Measurements from ENCODE around the gene HS3ST4.

HS3ST4 gene

GRCh38 chr16:25894093-25894492 lies 202.3 kb downstream of the HS3ST4 start:
- DNase-seq (ENCODE audit: low spot score), result no peak

- DNase-seq (ENCODE audit: low spot score), result peak; percentile 48
These were observed 203.6 kb downstream of the HS3ST4 start for GRCh38 chr16:25895380-25895779.

- no peak for DNase-seq (ENCODE audit: low spot score)
These were observed 204.7 kb downstream of the HS3ST4 start for GRCh38 chr16:25896411-25896810.

- no peak for DNase-seq (ENCODE audit: low spot score)
These were observed 205.9 kb downstream of the HS3ST4 start for GRCh38 chr16:25897702-25898101.

DNA sequence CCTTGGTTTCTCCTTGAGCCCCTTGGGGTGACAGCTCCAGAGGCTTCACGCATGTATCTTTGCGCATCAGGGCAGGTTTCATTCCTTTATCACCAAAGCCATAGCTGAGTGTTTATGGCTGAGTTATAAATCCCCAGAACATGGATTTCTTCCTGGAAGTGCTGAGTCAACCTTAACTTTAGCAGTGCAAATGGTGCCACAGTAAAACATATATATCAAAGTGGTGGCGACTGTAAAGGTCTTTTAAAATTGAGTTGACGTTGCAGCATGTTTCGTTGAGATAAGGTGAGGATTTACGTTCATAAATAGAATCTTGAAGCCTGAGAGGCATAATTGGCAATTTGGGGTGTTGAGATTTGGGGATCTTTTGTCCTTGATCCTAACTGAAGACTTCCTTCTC lies 214.1 kb downstream of the HS3ST4 start:
- no peak for DNase-seq (ENCODE audit: low spot score)

DNA sequence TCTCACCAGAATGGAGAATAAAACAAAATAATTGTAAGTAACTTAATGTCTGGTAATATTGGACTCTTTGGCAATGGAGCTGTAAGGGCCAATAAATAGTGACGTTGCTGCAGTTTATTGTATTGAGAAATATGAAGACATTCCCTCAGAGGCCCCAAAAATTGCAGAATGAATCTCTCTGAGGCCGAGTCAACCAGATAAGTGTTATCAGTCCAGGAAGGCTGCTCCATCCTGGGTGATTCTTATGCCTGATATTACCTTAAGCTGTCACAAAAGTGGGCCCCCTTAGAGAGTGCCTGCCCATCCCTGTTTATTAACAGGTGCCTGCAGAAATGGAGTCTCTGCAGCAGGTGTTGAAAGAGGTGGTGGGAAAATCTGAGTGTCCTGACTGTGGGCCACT lies 219.2 kb downstream of the HS3ST4 start:
- no peak for DNase-seq (ENCODE audit: low spot score)

- DNase-seq (ENCODE audit: low spot score), result no peak
These were observed 220.6 kb downstream of the HS3ST4 start for GRCh38 chr16:25912321-25912720.

- DNase-seq (ENCODE audit: low spot score), result no peak
These were observed 222.7 kb downstream of the HS3ST4 start for GRCh38 chr16:25914357-25914962.

DNA sequence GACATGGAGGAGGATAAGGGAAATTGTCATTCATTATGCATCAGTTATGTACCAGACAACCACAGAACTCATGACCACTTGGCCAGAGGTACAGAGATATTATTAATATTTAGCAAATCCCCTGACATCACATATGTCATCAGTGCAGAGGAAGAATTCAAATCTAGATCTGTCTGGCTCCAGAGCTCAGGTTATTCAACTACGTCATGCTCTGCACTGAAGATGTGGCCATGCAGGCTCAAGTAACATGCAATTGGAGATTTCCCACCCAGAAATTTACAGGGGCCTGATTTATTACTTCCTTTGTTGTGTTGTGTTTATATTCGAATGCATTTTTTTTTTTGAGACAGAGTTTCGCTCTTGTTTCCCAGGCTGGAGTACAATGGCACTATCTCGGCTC lies 224.3 kb downstream of the HS3ST4 start:
- no peak for DNase-seq (ENCODE audit: low spot score)

- no peak for DNase-seq (ENCODE audit: low spot score)
These were observed 230.7 kb downstream of the HS3ST4 start for GRCh38 chr16:25922438-25922837.

DNA sequence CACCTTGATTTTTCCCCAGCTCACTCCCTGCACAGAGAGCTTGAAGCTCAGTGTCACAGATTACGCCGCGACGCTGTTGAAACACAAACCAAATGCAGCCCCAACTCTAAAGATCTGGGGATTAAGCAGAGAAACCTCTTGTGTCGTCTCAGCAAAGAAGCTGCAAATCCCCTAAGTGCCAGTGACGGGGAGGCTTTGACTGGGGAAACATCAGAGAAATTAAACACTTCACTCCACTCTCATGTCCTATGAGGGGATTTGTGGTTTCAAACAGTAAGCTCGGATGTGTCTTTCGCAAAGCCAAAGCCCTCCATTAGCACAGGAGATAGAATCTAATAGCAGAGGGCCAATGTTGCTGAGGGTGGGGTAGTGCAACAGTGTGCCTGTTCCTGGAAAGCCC lies 233.7 kb downstream of the HS3ST4 start:
- DNase-seq (ENCODE audit: low spot score), result no peak

GRCh38 chr16:25931473-25932035 lies 239.8 kb downstream of the HS3ST4 start:
- DNase-seq (ENCODE audit: low spot score), result no peak

DNA sequence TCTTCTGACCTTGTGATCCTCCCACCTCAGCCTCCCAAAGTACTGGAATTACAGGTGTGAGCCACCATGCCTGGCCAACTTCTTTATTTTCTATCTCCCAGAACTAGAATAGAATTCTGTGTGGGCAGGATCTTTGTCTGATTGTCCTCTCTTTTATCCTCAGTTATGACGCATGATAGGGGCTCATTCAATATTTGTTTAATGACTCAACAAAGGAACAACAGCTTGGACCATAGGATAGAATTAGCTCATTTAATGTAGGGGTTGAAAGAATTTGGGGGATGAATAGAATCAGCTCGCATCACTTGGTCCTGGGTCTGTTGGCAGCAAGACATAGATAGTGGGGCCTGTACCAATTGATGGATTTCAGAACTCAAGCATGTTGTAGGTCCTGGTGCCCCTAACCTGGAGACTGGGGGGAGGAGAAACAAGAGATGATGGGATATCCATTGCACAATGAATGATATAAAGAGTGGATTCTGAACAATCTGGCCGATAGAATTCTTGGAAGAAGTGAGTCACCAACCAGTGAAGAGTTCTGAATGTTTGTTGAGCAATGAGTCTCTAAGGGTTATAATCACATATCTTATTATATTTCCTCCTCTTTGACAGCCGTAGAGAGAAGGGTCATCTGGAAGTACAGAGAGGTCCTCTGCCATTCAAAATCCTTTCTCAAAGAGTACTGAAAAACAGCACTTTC lies 250.2 kb downstream of the HS3ST4 start:
- DNase-seq (ENCODE audit: low spot score), result no peak

DNA sequence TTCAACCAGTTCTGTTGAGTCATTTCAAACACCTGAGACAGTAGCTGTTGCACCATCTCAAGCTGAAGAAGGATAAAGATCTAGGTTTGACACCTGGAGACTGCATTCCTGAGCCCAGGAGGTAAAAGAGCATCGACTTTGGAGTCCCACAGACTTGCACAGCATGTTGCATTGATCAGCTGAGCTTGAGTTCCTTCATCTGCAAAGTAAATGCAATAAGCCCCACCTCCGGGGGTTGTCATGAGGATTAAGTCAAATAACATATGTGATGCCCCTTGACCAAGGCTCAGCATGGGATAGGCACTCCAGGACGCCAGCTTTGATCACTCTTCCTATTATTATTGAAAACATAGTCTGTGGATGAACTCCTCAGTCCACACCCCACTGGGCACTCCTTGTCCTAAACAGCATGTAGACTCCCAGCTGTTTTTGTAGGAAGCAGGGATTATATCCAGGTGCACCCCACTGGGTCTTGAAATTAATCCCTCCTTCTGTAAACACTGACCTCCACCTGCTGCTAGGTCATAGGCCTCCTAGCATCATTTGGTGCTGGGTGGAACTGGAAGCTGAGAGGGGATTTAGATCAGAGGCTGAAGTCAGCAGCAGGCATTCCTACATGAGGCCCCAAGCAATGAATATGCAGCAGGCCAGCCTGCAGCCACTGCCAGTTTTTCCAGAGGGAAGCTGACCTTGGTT lies 259.0 kb downstream of the HS3ST4 start:
- DNase-seq (ENCODE audit: low spot score), result no peak

DNA sequence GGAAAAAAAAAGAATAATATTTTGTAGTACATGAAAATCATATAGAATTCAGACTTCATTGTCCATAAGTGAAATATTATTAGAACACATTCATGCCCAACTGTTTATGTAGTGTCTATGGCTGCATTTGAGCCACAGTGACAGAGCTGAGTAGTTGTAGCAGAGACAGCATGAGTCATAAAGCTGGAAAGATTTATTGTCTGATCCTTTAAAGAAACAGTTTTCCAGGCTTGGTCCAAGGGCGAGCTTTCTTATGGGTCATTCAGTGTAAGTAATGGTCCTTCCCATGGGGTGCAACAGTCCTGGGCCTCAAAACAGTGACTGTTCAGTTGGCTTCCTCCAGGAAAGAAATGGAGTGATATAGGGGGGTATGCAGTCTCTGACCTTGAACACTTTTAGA lies 260.2 kb downstream of the HS3ST4 start:
- DNase-seq (ENCODE audit: low spot score), result no peak

DNA sequence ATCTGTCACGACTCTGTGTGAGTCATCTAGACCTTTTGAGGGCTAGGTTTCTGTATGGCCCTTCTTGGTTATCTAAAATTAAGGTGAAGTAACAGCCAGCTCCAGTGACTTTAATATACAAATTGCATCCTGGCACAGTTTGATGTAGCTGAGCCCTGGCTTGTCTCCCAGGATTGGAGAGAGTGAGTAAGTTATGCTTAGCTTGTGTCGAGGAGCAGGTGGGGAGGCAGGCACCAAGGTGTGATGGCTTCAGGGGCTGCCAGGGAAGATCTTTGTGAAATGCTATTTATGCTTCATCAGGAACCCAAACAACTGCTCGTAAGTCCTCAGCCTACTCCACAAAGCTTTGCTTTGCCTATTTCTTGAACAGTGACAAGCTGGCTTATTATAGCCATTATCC lies 261.2 kb downstream of the HS3ST4 start:
- DNase-seq (ENCODE audit: low spot score), result no peak

GRCh38 chr16:25957707-25958106 lies 265.9 kb downstream of the HS3ST4 start:
- DNase-seq (ENCODE audit: low spot score), result no peak

- DNase-seq (ENCODE audit: low spot score), result no peak
These were observed 267.5 kb downstream of the HS3ST4 start for GRCh38 chr16:25959221-25959620.

DNA sequence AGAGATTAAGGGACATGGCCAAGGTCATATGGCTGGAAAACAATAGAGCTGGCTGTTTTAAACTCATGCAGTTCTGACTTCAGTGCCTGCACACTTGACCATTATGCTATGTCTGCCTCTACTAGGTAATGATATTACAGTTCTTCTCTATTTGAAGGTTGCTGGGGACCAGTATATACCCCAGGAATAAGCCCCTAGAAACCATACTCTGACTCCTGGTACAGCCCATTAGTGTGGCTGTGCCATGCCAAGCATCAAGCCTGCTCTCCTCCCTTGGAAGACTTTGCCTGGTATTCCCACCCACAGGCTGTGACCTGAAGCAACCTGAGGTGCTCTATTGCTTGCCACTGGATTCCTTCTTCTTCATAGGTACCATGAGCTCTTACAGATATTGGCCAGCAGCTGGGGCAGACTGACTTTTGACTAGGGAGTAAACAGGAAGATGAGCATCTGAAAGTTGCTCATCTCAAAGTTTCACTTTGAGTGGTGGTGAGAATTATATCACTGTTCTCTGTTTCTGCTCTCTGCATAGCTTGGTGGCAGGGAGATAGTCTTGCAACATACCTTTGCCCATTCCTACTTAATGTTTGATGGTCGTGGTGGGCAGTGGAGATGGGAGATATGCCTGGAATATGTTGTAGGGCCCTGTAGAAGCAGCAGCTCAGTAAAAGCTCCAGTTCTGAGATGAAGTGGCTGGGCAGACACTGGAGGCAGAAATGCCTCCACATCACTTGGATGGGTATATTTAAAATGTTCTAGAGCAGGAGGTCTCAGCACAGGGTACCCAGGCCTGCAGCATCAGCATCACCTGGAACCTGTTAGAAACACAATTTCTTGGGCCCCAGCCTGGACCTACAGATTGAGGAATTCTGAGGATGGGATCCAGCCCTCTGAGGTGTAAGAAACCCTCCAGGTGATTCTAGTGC lies 274.7 kb downstream of the HS3ST4 start:
- DNase-seq (ENCODE audit: low spot score), result no peak

DNA sequence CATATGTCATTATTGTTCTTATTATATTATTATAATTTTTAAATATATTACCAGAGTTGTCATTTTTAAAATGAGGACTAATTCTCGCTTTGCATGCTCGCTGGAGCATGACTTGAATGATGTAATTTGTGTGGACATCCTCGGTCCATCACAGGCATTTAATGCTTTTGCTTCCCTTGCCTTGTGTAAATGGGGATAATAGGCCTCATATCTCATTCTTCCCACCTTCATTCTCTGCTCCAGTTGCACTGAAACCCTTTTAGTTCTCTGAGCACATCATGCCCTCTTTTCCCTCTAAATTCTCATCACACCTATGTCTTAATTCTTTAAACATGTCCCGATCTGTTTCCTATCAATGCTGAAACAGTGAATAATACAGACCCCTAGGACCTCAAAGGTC lies 285.4 kb downstream of the HS3ST4 start:
- DNase-seq (ENCODE audit: low spot score), result no peak

- no peak for DNase-seq (ENCODE audit: low spot score)
These were observed 286.5 kb downstream of the HS3ST4 start for GRCh38 chr16:25978218-25978617.

- DNase-seq (ENCODE audit: low spot score), result peak; percentile 46
These were observed 296.3 kb downstream of the HS3ST4 start for GRCh38 chr16:25988084-25988483.

Measured in SK-N-DZ (cell line).